Measurements from ENCODE around the gene TMEM255A.
A peak's percentile ranks its signal among the peaks of the same experiment; 100 is the strongest.
"Not testable (repeated sequence)": the region's sequence is repeated elsewhere in the genome, so short reads cannot be mapped to it uniquely, and the experiment has no call there.

The TMEM255A gene

DNA sequence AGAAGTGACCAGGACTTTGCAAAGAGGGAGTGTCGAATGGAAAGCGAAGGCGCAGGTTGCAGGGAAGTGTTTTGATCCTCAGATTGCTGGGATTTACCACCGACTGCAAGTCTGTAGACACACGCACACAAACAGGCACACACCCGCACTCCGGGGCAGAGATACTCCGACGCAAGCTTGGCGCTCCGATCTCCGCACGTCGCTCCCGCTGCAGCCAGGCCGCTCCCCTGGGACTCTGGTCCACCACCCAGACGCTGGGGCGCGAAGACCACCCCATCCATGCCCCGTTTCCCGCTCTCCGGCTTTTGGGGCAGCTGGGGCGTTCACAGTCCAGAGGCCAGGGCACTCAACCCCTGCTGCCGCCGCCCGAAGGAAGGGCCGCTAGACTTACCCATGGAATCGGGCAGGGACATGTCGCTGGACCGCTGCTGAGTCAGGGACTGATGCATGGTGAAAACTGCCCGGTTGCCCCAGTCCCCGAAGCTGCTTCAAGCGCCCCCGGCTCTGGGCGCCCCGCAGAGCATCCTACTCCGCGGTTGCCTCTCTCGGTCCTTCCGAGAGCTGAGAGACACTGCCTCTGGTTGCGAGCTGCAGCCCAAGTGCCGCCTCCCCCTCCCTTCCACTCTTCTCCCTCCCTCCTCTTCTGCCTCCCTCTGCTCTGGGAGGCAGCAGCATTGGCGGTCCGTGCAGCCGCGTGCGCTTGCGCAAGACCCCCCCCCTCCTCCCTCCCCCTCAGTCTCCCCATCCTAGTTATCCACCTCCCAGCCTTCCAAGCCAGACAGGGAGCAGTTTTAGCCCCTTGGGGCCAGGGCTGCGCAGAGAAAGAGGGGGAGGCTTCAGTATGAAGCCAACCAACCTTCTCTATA lies at the start of gene TMEM255A:
Gene TMEM255A (minus strand): TSS at position 601 of the 866 bp plus-strand sequence. CDS start 152 bp downstream, at position 449.
- no peak for DNase-seq (ENCODE audit: low read depth)

DNA sequence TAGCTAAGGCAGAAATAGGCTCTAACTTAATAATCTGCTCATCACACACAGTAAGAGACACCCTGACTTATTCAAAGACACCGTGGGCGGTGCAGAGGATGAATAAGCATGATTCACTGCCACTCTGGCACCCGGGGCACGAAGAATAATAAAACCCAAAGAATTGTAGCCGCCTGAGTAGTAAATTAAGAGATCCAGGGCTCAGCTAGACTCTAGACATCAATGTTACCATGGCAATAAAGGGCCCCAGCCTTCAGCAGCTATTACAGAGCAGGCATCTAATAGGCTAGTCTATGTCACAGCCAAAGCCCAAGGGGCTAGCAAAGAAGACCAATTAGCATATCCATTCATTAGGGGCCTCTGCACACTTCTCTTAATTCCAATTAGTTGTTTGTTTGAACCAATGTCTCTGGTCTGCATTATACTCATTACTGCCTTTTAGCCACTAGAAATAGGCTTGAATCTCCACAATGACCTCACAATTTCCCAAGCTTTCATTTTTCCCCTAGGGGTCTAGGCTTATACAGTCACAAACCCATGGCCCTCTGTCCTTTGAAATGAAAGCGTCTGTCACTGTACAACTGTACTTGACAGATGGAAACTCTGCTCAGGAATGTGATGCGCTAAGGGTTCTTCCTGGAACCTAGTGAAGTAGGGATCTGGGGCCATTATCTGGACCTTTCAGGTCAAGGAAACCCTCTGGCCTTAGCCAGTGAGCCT lies 47.6 kb upstream of the TMEM255A start:
- DNase-seq (ENCODE audit: low read depth) = no peak

DNA sequence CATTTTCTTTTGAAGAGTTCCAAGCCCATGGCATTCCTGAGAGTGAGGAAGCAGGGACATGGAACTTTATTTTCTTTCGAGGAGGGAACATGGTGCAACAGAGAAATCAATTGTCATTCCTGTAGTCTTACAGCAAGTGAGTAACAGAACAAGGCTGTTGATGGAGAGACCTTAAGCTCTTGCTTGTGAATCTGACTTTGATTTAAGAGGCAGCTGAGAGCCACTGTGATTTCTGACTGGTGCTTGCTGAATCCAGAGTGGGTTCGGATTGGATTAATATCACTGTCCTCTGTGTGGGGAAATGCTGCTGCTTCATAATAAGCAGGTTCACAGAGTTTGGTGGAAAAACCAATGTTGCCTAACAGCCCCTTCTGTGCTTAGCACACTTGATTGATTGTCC lies 45.9 kb upstream of the TMEM255A start:
- no peak for DNase-seq (ENCODE audit: low read depth)

- DNase-seq (ENCODE audit: low read depth) = no peak
Observed at GRCh38 chrX:120356084-120356483, 44.8 kb upstream of the TMEM255A start.

- no peak for DNase-seq (ENCODE audit: low read depth)
Observed at GRCh38 chrX:120350450-120351138, 39.3 kb upstream of the TMEM255A start.

DNA sequence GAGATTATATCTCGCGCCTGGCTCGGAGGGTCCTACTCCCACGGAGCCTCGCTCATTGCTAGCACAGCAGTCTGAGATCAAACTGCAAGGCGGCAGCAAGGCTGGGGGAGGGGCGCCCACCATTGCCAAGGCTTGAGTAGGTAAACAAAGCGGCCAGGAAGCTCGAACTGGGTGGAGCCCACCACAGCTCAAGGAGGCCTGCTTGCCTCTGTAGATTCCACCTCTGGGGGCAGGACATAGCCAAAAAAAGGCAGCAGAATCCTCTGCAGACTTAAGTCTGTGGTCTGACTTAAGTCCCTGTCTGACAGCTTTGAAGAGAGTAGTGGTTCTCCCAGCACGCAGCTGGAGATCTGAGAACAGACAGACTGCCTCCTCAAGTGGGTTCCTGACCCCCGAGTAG lies 33.3 kb upstream of the TMEM255A start:
- not testable (repeated sequence) for DNase-seq (ENCODE audit: low read depth)

- no peak for DNase-seq (ENCODE audit: low read depth)
Observed at GRCh38 chrX:120336899-120337298, 25.6 kb upstream of the TMEM255A start.

- no peak for DNase-seq (ENCODE audit: low read depth)
Observed at GRCh38 chrX:120335289-120335688, 24.0 kb upstream of the TMEM255A start.

DNA sequence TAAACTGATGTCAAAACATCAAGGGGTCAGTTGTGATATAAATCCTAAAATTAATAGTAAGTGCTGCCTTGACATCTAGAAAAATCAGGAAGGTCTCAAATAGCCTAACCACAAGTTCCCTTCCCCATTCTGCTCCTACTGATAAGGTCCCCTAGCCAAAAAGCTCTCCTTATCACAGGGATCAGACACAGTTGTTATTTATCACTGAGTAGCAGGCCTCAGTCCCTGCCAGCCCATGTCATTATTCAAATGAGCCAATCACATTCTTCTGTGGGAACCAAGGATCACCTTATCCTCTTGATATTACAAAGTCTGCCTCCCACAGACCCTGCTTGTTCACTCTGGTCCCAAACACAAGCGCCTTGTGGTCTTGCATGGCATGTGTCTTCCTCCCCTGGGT lies 23.3 kb upstream of the TMEM255A start:
- DNase-seq (ENCODE audit: low read depth) = no peak

GRCh38 chrX:120334151-120334550 lies 22.9 kb upstream of the TMEM255A start:
- DNase-seq (ENCODE audit: low read depth) = no peak

- DNase-seq (ENCODE audit: low read depth) = no peak
Observed at GRCh38 chrX:120332394-120332793, 21.1 kb upstream of the TMEM255A start.

- no peak for DNase-seq (ENCODE audit: low read depth)
Observed at GRCh38 chrX:120331116-120331515, 19.9 kb upstream of the TMEM255A start.

DNA sequence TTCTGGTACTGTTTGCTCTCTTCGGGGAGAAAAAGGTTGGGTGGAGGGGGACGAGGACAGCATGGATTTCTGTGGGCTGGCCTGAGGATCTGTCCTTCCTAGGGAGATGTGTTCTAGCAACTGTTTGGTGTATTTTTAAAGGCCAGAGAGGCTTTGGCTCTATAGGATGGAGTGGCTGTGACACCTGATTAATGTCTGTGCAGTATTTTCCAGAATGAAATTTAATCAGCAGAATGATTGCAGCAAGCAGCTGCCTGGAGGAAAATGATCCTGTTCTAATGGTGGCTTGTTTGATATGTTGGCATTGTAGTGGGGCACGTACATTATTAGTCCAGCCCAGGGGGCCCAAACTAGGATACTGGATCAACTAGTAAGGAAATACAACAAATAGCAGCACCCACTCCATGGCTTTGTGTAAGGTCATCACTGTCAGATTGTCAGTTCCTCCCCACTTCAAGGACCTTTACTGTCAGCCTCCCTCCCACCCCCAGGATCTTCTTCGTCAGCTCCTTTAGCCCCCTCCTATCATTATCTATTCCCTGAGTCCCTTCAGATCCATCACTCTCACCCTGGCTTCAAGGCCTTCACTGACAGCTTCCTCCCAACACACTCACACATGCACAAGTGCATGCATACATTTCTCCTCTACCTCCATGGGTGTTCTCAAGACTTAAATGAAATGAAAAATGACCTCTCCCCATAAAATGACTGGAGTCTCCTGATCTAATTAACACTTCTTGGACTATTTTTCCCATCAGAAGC lies 10.4 kb upstream of the TMEM255A start:
- no peak for DNase-seq (ENCODE audit: low read depth)

- DNase-seq (ENCODE audit: low read depth) = no peak
Observed at GRCh38 chrX:120318411-120318810, 7.2 kb upstream of the TMEM255A start.

- DNase-seq (ENCODE audit: low read depth) = no peak
Observed at GRCh38 chrX:120316587-120317283, 5.5 kb upstream of the TMEM255A start.

GRCh38 chrX:120315776-120316175 lies 4.5 kb upstream of the TMEM255A start:
- no peak for DNase-seq (ENCODE audit: low read depth)

DNA sequence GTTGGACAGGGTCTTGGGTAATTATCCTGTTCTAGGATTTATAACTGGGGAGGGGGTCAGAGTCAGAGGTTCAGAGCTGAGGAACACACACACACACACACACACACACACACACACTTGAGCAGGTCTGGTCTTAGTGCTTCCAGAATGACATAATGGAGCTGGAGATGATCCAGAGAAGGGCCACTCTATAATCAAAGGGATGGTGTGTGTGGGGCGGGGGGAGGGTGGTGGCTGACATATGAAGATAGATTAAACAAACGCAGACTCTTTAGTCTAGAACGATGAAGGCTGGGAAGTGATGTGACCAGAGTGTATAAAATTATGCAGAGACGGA lies 434 bp upstream of the TMEM255A start:
- no peak for DNase-seq (ENCODE audit: low read depth)

- no peak for DNase-seq (ENCODE audit: low read depth)
Observed at GRCh38 chrX:120309873-120310705, 1.2 kb downstream of the TMEM255A start.

GRCh38 chrX:120308959-120309872 lies 2.0 kb downstream of the TMEM255A start:
- peak; percentile 51 for DNase-seq (ENCODE audit: low read depth)
